ENCODE data around the gene SLA2. TPM values are rescaled to one million over a fixed set of nuclear protein-coding genes. Genes with fewer than 3 reads are reported as not detected.
"Not testable (repeated sequence)": the region's sequence is repeated elsewhere in the genome, so short reads cannot be mapped to it uniquely, and the experiment has no call there.

SLA2 gene
- total RNA-seq, 1 experiment from 2014 or later = 0.13 TPM

DNA sequence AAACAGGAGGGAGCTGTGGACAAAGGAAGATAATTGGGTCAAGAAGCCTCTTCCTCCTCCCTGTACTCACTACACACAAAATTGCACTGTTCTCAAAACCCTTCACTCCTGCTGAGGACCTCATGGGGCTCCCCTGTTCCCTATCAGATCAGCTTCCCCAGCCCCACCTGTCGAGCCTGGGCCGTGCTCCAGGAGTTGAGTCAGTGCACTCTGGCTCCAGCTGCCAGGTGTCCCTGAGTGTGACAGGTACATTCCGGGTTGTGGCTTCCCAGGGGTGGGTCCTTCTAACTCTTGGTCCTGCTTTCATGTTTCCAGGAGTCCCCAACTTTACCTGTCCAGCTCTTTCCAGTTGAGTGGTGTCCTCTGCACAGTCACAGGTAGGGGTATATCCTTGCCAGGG is 32.0 kb downstream of the SLA2 start:
- no peak for ATAC-seq
- Histone ChIP-seq H3K4me1 (ENCODE audit: control insufficient read depth, insufficient read depth, low read length) (no peaks in the 10 kb centered on the region), H3K27ac (ENCODE audit: low read length) (no peak overlapping the region), H3K27me3 (ENCODE audit: control insufficient read depth, insufficient read depth, low read length) (no peaks in the 10 kb centered on the region), H3K4me3 (ENCODE audit: low read depth in 2 of 2, low read length in 2 of 2) (no peak overlapping the region), H3K9me3 (ENCODE audit: control insufficient read depth, insufficient read depth, low read depth, low read length) (no peaks in the 10 kb centered on the region), H3K36me3 (ENCODE audit: control insufficient read depth, insufficient read depth, low read length) (peaks cover 14% of the 10 kb centered on the region; the same call in 1 of the 2 replicates)
- no TSS peak for BruUV-seq (replicated peaks)
- POLR2A ChIA-PET = no interaction called here
- CTCF ChIA-PET = interaction anchor here (0.5 to 1.2 kb wide), 2 partner anchors 57 to 141 kb away, joined by 3 to 4 read pairs; no protein-coding TSS in a partner anchor
- DNase-seq (ENCODE audit: low read depth, low spot score) = no peak
- in situ Hi-C loops (cut with HindIII; ENCODE audit: low pct_unique_long_range_greater_than_20kb, low sequenced_read_pairs) = no loop called here
- TF ChIP-seq POLR2AphosphoS5 (IDR thresholded peaks at IDR 0.05; ENCODE audit: low read depth, low read length) (no peak), SIN3A (IDR thresholded peaks at IDR 0.05; ENCODE audit: borderline replicate concordance, insufficient read depth, low read depth, low read length) (no peak), TCF7L2 (IDR thresholded peaks at IDR 0.05; ENCODE audit: low read depth, low read length) (no peak), CTCF (IDR thresholded peaks at IDR 0.05) (no peak)
- TF ChIP-seq, protein P1, sequence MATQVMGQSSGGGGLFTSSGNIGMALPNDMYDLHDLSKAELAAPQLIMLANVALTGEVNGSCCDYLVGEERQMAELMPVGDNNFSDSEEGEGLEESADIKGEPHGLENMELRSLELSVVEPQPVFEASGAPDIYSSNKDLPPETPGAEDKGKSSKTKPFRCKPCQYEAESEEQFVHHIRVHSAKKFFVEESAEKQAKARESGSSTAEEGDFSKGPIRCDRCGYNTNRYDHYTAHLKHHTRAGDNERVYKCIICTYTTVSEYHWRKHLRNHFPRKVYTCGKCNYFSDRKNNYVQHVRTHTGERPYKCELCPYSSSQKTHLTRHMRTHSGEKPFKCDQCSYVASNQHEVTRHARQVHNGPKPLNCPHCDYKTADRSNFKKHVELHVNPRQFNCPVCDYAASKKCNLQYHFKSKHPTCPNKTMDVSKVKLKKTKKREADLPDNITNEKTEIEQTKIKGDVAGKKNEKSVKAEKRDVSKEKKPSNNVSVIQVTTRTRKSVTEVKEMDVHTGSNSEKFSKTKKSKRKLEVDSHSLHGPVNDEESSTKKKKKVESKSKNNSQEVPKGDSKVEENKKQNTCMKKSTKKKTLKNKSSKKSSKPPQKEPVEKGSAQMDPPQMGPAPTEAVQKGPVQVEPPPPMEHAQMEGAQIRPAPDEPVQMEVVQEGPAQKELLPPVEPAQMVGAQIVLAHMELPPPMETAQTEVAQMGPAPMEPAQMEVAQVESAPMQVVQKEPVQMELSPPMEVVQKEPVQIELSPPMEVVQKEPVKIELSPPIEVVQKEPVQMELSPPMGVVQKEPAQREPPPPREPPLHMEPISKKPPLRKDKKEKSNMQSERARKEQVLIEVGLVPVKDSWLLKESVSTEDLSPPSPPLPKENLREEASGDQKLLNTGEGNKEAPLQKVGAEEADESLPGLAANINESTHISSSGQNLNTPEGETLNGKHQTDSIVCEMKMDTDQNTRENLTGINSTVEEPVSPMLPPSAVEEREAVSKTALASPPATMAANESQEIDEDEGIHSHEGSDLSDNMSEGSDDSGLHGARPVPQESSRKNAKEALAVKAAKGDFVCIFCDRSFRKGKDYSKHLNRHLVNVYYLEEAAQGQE (IDR thresholded peaks at IDR 0.05; ENCODE audit: insufficient read depth in 1 of 2, low read depth in 2 of 2, low read length in 1 of 2) = no peak
- intact Hi-C loops (cut with micrococcal nuclease; ENCODE audit: unreplicated experiment) = loop anchor here (5.0 kb wide), 1 partner anchor 138 kb away; no protein-coding TSS in a partner anchor

DNA sequence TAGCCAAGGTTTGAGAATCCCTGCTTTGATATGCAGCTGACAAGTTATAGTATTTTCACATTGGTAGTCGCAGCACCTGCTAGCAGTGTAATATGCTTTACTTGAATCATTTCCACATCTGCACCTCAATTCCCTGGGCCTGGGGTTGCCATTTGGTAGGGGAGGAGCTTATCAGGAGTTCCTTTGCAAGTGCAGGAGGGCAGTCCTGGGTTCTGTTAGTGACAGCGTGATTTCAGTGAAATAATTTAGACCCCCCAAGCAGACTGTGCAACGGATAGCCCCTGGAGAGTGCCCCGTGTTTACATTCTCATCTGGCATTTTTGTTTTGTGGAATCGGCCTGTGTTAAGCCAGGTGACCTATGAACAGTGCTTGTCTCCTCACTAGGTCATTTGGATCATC is 34.4 kb downstream of the SLA2 start:
- intact Hi-C loops (cut with micrococcal nuclease; ENCODE audit: unreplicated experiment) = loop anchor here (5.0 kb wide), 1 partner anchor 141 kb away; no protein-coding TSS in a partner anchor
- H3K36me3 ChIP-seq (ENCODE audit: control insufficient read depth, insufficient read depth, low read length) = peaks cover 14% of the 10 kb centered on the region; the same call in 1 of the 2 replicates
- CTCF ChIA-PET = interaction anchor here (0.6 to 1.3 kb wide), 2 partner anchors 118 to 310 kb away, joined by 3 read pairs; no protein-coding TSS in a partner anchor
- in situ Hi-C loops (cut with HindIII; ENCODE audit: low pct_unique_long_range_greater_than_20kb, low sequenced_read_pairs) = no loop called here
- no peak for DNase-seq (ENCODE audit: low read depth, low spot score)
- peaks cover 5% of the 10 kb centered on the region; the same call in 1 of the 2 replicates for H3K4me1 ChIP-seq (ENCODE audit: control insufficient read depth, insufficient read depth, low read length)
- POLR2A ChIA-PET = no interaction called here
- H3K4me3 ChIP-seq (ENCODE audit: low read depth in 2 of 2, low read length in 2 of 2) = no peak overlapping the region
- no TSS peak for BruUV-seq (replicated peaks)
- no peaks in the 10 kb centered on the region for H3K9me3 ChIP-seq (ENCODE audit: control insufficient read depth, insufficient read depth, low read depth, low read length)
- ATAC-seq = no peak
- TF ChIP-seq, protein P1 (IDR thresholded peaks at IDR 0.05; ENCODE audit: insufficient read depth in 1 of 2, low read depth in 2 of 2, low read length in 1 of 2) = no peak
- no peak for TF ChIP-seq CTCF (IDR thresholded peaks at IDR 0.05)
- TF ChIP-seq TCF7L2 (IDR thresholded peaks at IDR 0.05; ENCODE audit: low read depth, low read length) = no peak
- TF ChIP-seq POLR2AphosphoS5 (IDR thresholded peaks at IDR 0.05; ENCODE audit: low read depth, low read length) = no peak
- TF ChIP-seq SIN3A (IDR thresholded peaks at IDR 0.05; ENCODE audit: borderline replicate concordance, insufficient read depth, low read depth, low read length) = no peak
- no peak overlapping the region for H3K27ac ChIP-seq (ENCODE audit: low read length)
- H3K27me3 ChIP-seq (ENCODE audit: control insufficient read depth, insufficient read depth, low read length) = no peaks in the 10 kb centered on the region

DNA sequence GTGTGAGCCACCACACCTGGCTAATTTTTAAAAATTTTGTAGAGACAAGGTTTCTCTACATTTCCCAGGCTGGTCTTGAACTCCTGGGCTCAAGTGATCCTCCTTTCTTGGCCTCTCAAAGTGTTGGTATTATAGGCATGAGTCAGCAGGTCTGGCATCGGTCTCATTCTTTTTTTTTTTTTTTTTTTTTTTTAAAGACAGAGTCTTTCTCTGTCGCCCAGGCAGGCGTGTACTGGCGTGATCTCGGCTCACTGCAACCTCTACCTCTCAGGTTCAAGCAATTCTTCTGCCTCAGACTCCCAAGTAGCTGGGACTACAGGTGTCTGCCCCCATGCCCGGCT is 37.6 kb downstream of the SLA2 start:
- BruUV-seq (replicated peaks); H3K4me1 ChIP-seq (ENCODE audit: control insufficient read depth, insufficient read depth, low read length); H3K27ac ChIP-seq (ENCODE audit: low read length); in situ Hi-C loops (cut with HindIII; ENCODE audit: low pct_unique_long_range_greater_than_20kb, low sequenced_read_pairs); intact Hi-C loops (cut with micrococcal nuclease; ENCODE audit: unreplicated experiment); H3K9me3 ChIP-seq (ENCODE audit: control insufficient read depth, insufficient read depth, low read depth, low read length); H3K4me3 ChIP-seq (ENCODE audit: low read depth in 2 of 2, low read length in 2 of 2); DNase-seq (ENCODE audit: low read depth, low spot score); H3K27me3 ChIP-seq (ENCODE audit: control insufficient read depth, insufficient read depth, low read length); POLR2A ChIA-PET; ATAC-seq: not testable (repeated sequence)
- CTCF ChIA-PET = interaction anchor here (0.6 kb wide), 1 partner anchor 18 kb away, joined by 9 read pairs; no protein-coding TSS in a partner anchor
- peaks cover 20% of the 10 kb centered on the region; the same call in 1 of the 2 replicates for H3K36me3 ChIP-seq (ENCODE audit: control insufficient read depth, insufficient read depth, low read length)
